NCI-H1105 treated with DMSO at 0.1 percent for 48 hours (cell line): ENCODE results near the gene CD302.
"Not testable (repeated sequence)": the region's sequence is repeated elsewhere in the genome, so short reads cannot be mapped to it uniquely, and the experiment has no call there.

Experiments used
- DNase-seq: peaks from one replicate; lab custom pipeline; 2025; lab: John Stamatoyannopoulos, UW

The CD302 gene, protein sequence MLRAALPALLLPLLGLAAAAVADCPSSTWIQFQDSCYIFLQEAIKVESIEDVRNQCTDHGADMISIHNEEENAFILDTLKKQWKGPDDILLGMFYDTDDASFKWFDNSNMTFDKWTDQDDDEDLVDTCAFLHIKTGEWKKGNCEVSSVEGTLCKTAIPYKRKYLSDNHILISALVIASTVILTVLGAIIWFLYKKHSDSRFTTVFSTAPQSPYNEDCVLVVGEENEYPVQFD

GRCh38 chr2:159797543-159798375 is at the start of gene CD302:
Gene CD302, minus strand, starts transcription at chr2:159798208. Its CDS starts 10 bp downstream, at chr2:159798198.
- peak; percentile 34 for DNase-seq

- no peak for DNase-seq
Measured at GRCh38 chr2:159846564-159846963, 48.6 kb upstream of the CD302 start.

GRCh38 chr2:159840616-159841015 is 42.6 kb upstream of the CD302 start:
- DNase-seq: no peak

- DNase-seq: no peak
Measured at GRCh38 chr2:159832858-159833257, 34.9 kb upstream of the CD302 start.

DNA sequence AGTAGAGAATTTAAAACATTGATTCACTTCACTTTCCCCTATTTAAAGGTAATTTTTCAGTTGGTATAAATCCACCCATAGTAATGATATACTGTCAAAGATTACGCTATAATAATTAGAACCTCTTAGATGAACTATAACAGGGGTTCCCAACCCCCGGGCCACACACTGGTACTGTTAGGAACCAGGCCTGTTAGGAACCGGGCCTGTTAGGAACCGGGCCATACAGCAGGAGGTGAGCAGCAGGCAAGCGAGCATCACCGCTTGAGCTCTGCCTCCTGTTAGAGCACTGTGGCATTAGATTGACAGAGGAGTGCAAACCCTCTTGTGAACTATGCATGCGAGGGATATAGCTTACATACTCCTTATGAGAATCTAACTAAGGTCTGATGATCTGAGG is 34.0 kb upstream of the CD302 start:
- no peak for DNase-seq

DNA sequence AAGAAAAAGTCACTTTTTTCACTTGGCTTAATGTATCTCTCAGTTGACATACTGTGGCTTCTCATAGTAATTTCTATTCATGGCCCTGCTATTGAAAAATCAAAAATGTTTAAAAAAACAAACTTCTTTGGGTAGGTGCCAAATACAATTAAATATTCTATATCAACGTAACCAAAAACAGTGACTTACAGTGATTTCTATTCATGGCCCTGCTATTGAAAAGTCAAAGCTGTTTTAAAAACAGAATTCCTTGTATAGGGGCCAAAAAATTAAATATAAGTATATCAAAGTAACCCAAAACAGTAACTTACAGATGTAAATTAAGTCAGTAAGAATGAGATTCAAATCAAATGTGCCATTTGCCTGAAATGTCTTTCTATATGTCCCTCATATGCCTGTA is 31.4 kb upstream of the CD302 start:
- no peak for DNase-seq

GRCh38 chr2:159828738-159829137 is 30.7 kb upstream of the CD302 start:
- no peak for DNase-seq

- not testable (repeated sequence) for DNase-seq
Measured at GRCh38 chr2:159822478-159822833, 24.4 kb upstream of the CD302 start.

DNA sequence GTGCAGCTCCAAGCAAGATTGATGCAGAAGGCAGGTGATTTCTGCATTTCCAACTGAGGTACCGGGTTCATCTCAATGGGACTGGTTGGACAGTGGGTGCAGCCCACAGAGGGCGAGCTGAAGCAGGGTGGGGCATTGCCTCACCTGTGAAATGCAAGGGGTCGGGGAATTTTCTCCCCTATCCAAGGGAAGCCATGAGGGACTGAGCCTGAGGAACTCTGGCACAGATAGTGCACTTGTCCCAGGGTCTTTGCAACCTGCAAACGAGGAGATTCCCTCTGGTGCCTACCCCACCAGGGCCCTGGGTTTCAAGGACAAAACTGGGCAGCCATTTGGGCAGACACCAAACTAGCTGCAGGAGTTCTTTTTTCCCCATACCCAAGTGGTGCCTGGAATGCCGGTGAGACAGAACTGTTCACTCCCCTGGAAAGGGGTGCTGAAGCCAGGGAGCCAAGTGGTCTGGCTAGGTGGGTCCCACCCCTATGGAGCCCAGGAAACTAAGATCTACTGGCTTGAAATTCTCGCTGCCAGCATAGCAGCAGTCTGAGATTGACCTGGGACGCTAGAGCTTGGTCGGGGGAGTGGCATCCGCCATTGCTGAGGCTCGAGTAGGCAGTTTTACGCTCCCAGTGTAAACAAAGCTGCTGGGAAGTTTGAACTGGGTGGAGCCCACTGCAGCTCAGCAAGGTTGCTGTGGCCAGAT is 23.9 kb upstream of the CD302 start:
- not testable (repeated sequence) for DNase-seq

DNA sequence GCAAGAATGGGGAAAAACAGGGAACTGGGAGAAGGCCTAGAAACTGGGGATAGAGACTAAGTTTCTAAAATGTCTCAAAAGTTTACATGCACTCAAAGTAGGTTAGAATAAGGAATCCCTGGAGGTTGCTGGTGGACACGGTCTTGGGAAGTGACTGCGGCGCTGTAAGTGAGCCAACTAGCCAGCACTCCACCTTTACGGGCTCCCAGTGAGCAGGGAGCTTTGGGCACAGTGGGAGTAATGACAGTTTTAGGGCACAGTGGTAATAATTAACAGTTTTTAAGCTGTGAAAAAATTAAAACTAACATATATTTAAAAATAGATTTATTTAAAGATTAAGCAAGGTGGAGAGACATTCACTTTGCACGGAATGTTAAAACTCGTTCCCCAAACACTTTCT is 20.9 kb upstream of the CD302 start:
- DNase-seq: no peak

GRCh38 chr2:159817283-159817682 is 19.3 kb upstream of the CD302 start:
- no peak for DNase-seq

GRCh38 chr2:159811232-159811631 is 13.2 kb upstream of the CD302 start:
- no peak for DNase-seq

GRCh38 chr2:159808032-159808425 is 10.0 kb upstream of the CD302 start:
- no peak for DNase-seq

GRCh38 chr2:159807183-159808031 is 9.4 kb upstream of the CD302 start:
- DNase-seq: peak; percentile 49

GRCh38 chr2:159804941-159805340 is 6.9 kb upstream of the CD302 start:
- no peak for DNase-seq

DNA sequence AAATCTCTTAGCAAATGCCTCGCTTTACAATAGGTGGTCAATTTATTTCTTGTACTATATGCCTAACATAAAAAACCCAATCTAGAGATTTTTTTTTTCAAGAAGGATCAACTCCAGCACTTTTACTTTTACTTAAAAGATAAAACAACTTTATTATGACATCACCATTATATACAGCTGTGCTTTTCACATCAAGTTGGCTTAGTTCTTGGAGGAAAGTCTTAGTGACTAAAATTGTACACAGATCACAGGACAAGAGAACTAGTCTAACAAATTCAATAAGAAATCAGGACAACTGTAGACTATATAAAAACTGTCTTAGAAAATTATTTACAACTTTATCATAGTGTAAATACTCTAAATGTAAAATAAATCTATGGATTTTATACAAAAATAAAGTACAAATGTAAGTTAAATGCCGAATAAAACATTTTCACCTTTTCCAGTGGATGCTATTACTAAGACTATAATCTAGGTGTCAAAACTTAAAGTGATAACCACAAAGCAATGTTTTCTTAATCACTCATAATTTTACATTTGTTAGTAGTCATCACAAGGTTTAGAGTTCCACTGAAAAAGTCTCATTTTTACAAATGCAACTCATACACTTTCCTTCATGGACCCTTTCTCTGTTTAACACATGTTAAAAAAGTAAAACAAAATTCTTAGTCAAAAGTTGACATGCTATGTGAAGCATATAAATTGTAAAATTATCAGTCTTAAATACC is 5.4 kb upstream of the CD302 start:
- DNase-seq: no peak

GRCh38 chr2:159802673-159803072 is 4.7 kb upstream of the CD302 start:
- DNase-seq: no peak

DNA sequence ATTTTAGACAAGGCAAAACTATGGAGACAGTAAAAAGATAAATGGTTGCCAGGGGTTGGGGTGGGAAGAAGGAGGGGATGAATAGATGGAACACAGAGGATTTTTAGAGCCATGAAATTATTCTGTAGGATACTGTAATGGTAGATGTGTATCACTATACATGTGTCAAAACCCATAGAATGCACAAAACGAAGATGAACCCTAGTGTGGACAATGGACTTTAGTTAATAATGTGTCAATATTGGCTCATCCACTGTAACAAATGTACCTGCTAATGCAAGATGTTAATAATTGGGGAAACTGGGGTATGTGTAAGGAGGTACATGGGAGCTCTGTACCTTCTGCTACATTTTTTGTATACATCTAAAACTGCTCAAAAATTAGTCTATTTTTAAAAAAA is 1.8 kb upstream of the CD302 start:
- no peak for DNase-seq

DNA sequence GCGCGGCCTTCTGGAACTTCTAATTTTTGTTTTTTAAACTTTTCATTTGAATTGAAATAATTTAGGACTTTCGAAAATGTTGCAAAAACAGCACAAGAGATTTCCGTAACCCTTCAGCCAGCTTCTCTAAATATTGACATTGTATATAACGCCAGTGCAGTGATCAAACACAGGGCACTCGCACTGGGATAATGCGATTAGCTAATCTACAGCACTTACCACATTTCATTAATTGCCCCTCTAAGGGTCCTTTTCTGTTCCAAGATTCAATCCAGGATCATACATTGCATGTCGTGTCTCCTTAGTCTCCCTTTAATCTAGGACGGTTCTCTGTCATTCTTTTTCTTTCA is 343 bp upstream of the CD302 start:
- no peak for DNase-seq

- DNase-seq: no peak
Measured at GRCh38 chr2:159797225-159797542, 824 bp downstream of the CD302 start.

DNA sequence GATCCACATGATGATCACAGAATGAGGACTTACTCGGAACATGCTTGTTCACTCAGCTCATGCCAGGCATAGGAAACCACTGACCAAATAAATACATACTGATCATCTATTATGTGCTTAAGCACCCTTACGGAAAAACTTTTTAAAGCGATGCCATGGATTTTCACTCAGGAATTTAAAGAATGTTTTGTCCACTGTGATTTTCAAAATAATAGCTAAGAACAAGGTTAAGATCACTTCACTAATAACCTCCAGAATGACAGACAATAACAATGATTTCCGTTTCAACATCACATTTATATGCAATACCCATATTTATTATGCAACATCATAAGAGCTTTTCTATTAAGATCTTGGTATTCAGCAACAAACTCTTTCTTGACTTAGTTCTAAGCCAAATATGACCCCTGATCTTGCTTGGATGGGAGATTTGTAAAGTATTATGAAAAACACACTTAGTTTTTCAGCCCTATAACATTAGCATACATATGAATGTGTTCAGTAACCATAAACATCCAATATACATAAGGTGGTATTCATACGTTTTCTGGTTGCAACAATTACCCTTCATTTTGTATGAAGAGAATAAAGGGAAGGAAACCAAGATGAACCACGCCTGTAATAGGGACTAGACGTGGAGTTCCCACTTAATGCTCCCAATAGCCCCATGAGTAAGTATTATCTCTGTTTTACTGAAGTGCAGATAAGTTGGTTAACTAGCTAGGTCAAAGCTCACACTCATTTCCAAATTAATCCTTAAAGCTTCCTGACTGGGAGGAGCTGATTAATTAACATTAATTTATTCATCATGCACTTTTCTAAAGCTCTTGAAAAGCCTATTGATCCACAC is 1.9 kb downstream of the CD302 start:
- DNase-seq: no peak
